Effector memory CD8-positive, alpha-beta T cell (primary cell): ENCODE results near the gene AMIGO2.

Source experiments
- ATAC-seq: fragments of 150-1000 bp; cut with Tn5 transposase; replicated peaks from 2 replicates; pipeline ENCODE4 v1.10.0; 2021; ENCODE audit warnings: mild to moderate bottlenecking, moderate library complexity
- DNase-seq, 3 experiments: peaks; one replicate each; pipeline ENCODE4 v3.0.0; 2021
- H3K27ac Mint-ChIP-seq, 2 donors: one replicate each; pipeline ENCODE4 v1.8.0; 2022; ENCODE audit warnings: mild to moderate bottlenecking in 2 of 2, mixed read lengths in 2 of 2, moderate library complexity in 2 of 2
- H3K27me3 Mint-ChIP-seq, 2 donors: one replicate each; pipeline ENCODE4 v1.8.0; 2022; ENCODE audit warnings: mixed read lengths in 2 of 2
- H3K36me3 Mint-ChIP-seq: one replicate; pipeline ENCODE4 v1.8.0; 2022; ENCODE audit warnings: mild to moderate bottlenecking, moderate library complexity, mixed read lengths; ENCODE audit not compliant: insufficient read depth
- H3K4me1 Mint-ChIP-seq, 2 donors: one replicate each; pipeline ENCODE4 v1.8.0; 2022; ENCODE audit warnings: low read depth in 2 of 2, mixed read lengths in 2 of 2
- H3K4me3 Mint-ChIP-seq, 2 donors: one replicate each; pipeline ENCODE4 v1.8.0; 2022; ENCODE audit warnings: mild to moderate bottlenecking in 2 of 2, mixed read lengths in 2 of 2, moderate library complexity in 2 of 2
- H3K9me3 Mint-ChIP-seq, 2 donors: one replicate each; pipeline ENCODE4 v1.8.0; 2022; ENCODE audit warnings: mixed read lengths in 2 of 2

AMIGO2 gene

GRCh38 chr12:47029903-47030302 lies 49.9 kb downstream of the AMIGO2 start:
- Mint-ChIP-seq H3K36me3 (no peaks in the 10 kb centered on the region), H3K9me3 (no peaks in the 10 kb centered on the region), H3K4me1 (peaks cover 5% of the 10 kb centered on the region in 2 donors), H3K27ac (peak overlapping the region in 1 of 2 donors; percentile 65), H3K4me3 (no peak overlapping the region), H3K27me3 (peaks cover 14 to 18% of the 10 kb centered on the region in 2 donors)
- ATAC-seq (peak; percentile 41), DNase-seq (no peak)

GRCh38 chr12:47028981-47029708 lies 50.6 kb downstream of the AMIGO2 start:
- Mint-ChIP-seq H3K36me3 (no peaks in the 10 kb centered on the region), H3K4me1 (peaks cover 5% of the 10 kb centered on the region in 2 donors), H3K27ac (no peak overlapping the region), H3K27me3 (peaks cover 14 to 18% of the 10 kb centered on the region in 2 donors), H3K9me3 (no peaks in the 10 kb centered on the region), H3K4me3 (no peak overlapping the region)
- DNase-seq = no peak
- ATAC-seq = no peak

- H3K9me3 Mint-ChIP-seq = no peaks in the 10 kb centered on the region
- no peak overlapping the region for H3K27ac Mint-ChIP-seq
- DNase-seq (no peak), ATAC-seq (no peak)
- no peaks in the 10 kb centered on the region for H3K36me3 Mint-ChIP-seq
- peaks cover 14 to 23% of the 10 kb centered on the region in 2 donors for H3K27me3 Mint-ChIP-seq
- peaks cover 2 to 3% of the 10 kb centered on the region in 2 donors for H3K4me1 Mint-ChIP-seq
- no peak overlapping the region for H3K4me3 Mint-ChIP-seq
These were observed 51.6 kb downstream of the AMIGO2 start for GRCh38 chr12:47028186-47028585.
